Endothelial cell of umbilical vein (primary cell): ENCODE data around the gene EIF3B. TPM values are rescaled to one million over a fixed set of nuclear protein-coding genes. Genes with fewer than 3 reads are reported as not detected.

Source experiments
- BruUV-seq: library from RNA; stranded (reverse); fragments of 400-500 nt; replicated peaks from 2 replicates; lab custom pipeline; 2021; lab: Mats Ljungman, UMichigan
- CTCF ChIA-PET: fragments of 300-600, 350-600 bp; sonication (Branson Sonifier 250); formaldehyde crosslinking; loops from one replicate; lab custom pipeline; 2021; ENCODE audit warnings: antibody characterized with exemption, inconsistent platforms; lab: Charles Lee
- POLR2A ChIA-PET: fragments of 300-600, 350-600 bp; sonication (Branson Sonifier 250); formaldehyde crosslinking; loops from one replicate; lab custom pipeline; 2021; ENCODE audit warnings: antibody characterized with exemption, inconsistent platforms; lab: Charles Lee
- DNase-seq: peaks from one replicate; pipeline ENCODE4 v3.0.0-alpha.2; 2011; ENCODE audit warnings: low read depth, low spot score
- FAIRE-seq: peaks from 2 replicates; lab custom pipeline; 2011; peaks lifted over from hg19 to GRCh38; lab: Jason Lieb, UNC
- H2AFZ ChIP-seq: 2 replicates; pipeline ENCODE4 v1.6.0; 2012; ENCODE audit warnings: low read depth, low read length, control low read depth, inconsistent platforms
- H3K27ac ChIP-seq: 2 replicates; pipeline ENCODE4 v1.5.1; 2011; ENCODE audit warnings: low read depth, mild to moderate bottlenecking, control low read depth, low read length, moderate library complexity; ENCODE audit not compliant: insufficient read depth
- H3K27me3 ChIP-seq, 2 experiments: 2 replicates each; pipeline versions ENCODE4 v1.6.0 to v1.6.1; 2011; ENCODE audit warnings: low read length in 2 of 2, mixed read lengths in 1 of 2; ENCODE audit not compliant: control insufficient read depth in 2 of 2, insufficient read depth in 2 of 2
- H3K36me3 ChIP-seq, 2 experiments: 2 replicates in 1 of 2; 3 replicates in 1 of 2; pipeline ENCODE4 v1.5.1; 2011; ENCODE audit warnings: low read length in 2 of 2, mild to moderate bottlenecking in 1 of 2, moderate library complexity in 1 of 2; ENCODE audit not compliant: control insufficient read depth in 2 of 2, insufficient read depth in 2 of 2; ENCODE audit errors: extremely low read depth in 1 of 2
- H3K4me1 ChIP-seq: 3 replicates; pipeline ENCODE4 v1.5.1; 2011; ENCODE audit warnings: mild to moderate bottlenecking, low read length; ENCODE audit not compliant: control insufficient read depth, insufficient read depth; ENCODE audit errors: extremely low read depth
- H3K4me2 ChIP-seq: 2 replicates; pipeline ENCODE4 v1.6.1; 2011; ENCODE audit warnings: low read length, control low read depth, mixed read lengths; ENCODE audit not compliant: insufficient read depth
- H3K4me3 ChIP-seq, 3 experiments: fragments of 200-600 bp in 1 of 3; sonication (generic), shearing (Covaris generic) in 1 of 3; replicated peaks in 1 of 3; 2 replicates each; pipeline ENCODE4 v1.5.1; 2011 to 2016; ENCODE audit warnings: control low read depth in 3 of 3, low read length in 3 of 3, mild to moderate bottlenecking in 2 of 3, inconsistent platforms in 1 of 3, low read depth in 1 of 3, moderate library complexity in 1 of 3; ENCODE audit not compliant: insufficient read depth in 1 of 3
- H3K79me2 ChIP-seq: 2 replicates; pipeline ENCODE4 v1.6.0; 2012; ENCODE audit warnings: low read length, inconsistent platforms; ENCODE audit not compliant: control insufficient read depth, insufficient read depth
- H3K9ac ChIP-seq: replicated peaks from 2 replicates; pipeline ENCODE3; 2011; ENCODE audit warnings: low read length, control low read depth; ENCODE audit not compliant: insufficient read depth; ENCODE audit errors: extremely low read depth
- H3K9me1 ChIP-seq: replicated peaks from 3 replicates; pipeline ENCODE4 v1.6.0; 2011; ENCODE audit warnings: mild to moderate bottlenecking, low read length; ENCODE audit not compliant: control insufficient read depth, insufficient read depth; ENCODE audit errors: extremely low read depth
- H3K9me3 ChIP-seq: replicated peaks from 2 replicates; pipeline ENCODE4 v1.5.1; 2012; ENCODE audit warnings: low read length, inconsistent platforms; ENCODE audit not compliant: control insufficient read depth, insufficient read depth
- H4K20me1 ChIP-seq: replicated peaks from 2 replicates; pipeline ENCODE3; 2011; ENCODE audit warnings: mild to moderate bottlenecking, low read length; ENCODE audit not compliant: control insufficient read depth, insufficient read depth; ENCODE audit errors: extremely low read depth
- CTCF ChIP-seq, 2 donors: IDR thresholded peaks; 1 replicate in 1 of 2; 2 replicates in 1 of 2; pipeline ENCODE4 v1.5.1; 2011; ENCODE audit warnings: low read length in 2 of 2, mild to moderate bottlenecking in 2 of 2, moderate library complexity in 2 of 2, control low read depth in 1 of 2, inconsistent platforms in 1 of 2, low read depth in 1 of 2; ENCODE audit not compliant: insufficient read depth in 1 of 2; ENCODE audit errors: extremely low read depth in 1 of 2
- EZH2 ChIP-seq: IDR thresholded peaks from 2 replicates; pipeline ENCODE4 v1.6.1; 2012; ENCODE audit warnings: borderline replicate concordance, low read depth, mild to moderate bottlenecking, moderate library complexity, low read length, inconsistent platforms; ENCODE audit not compliant: severe bottlenecking
- FOS ChIP-seq: IDR thresholded peaks from 2 replicates; pipeline ENCODE4 v1.6.1; 2011; ENCODE audit warnings: mild to moderate bottlenecking, low read length, moderate library complexity, borderline replicate concordance; ENCODE audit not compliant: insufficient read depth
- GATA2 ChIP-seq: IDR thresholded peaks from 2 replicates; pipeline ENCODE4 v1.7.0; 2011; ENCODE audit warnings: low read depth, mild to moderate bottlenecking, moderate library complexity, mixed read lengths, low read length; ENCODE audit not compliant: insufficient read length, insufficient read depth
- JUN ChIP-seq: IDR thresholded peaks from 2 replicates; pipeline ENCODE4 v1.6.1; 2011; ENCODE audit warnings: borderline replicate concordance, low read depth; ENCODE audit not compliant: insufficient read length, insufficient read depth
- MAX ChIP-seq: IDR thresholded peaks from 2 replicates; pipeline ENCODE4 v1.6.1; 2011; ENCODE audit not compliant: insufficient read depth, insufficient read length
- MYC ChIP-seq: IDR thresholded peaks from one replicate; pipeline ENCODE4 v1.6.1; 2011; ENCODE audit warnings: mild to moderate bottlenecking, low read depth, low read length
- POLR2A ChIP-seq: IDR thresholded peaks from 2 replicates; pipeline ENCODE4 v1.6.1; 2012; ENCODE audit warnings: low read depth, mild to moderate bottlenecking, control low read depth, low read length
- POLR2AphosphoS5 ChIP-seq: IDR thresholded peaks from 2 replicates; pipeline ENCODE4 v1.6.1; 2012; ENCODE audit warnings: low read depth, mild to moderate bottlenecking, control low read depth, low read length, moderate library complexity; ENCODE audit not compliant: insufficient read depth
- dilution Hi-C: fragments of 300-500 bp; cut with MboI; formaldehyde crosslinking; loops from one replicate; pipeline ENCODE4 v1.15.0; 2019; ENCODE audit warnings: low sequenced_read_pairs; ENCODE audit not compliant: extremely low pct_ligation_motif_present
- intact Hi-C: fragments of 100-400 bp; cut with micrococcal nuclease; formaldehyde crosslinking; loops from one replicate; pipeline ENCODE4 v1.10.0; 2022
- polyA plus RNA-seq, 4 experiments: library from polyadenylated mRNA; depleted of rRNA in 3 of 4; stranded (reverse) in 3 of 4; unstranded in 1 of 4; fragments of >200 nt; gene quantifications; 2 replicates each; pipeline versions ENCODE4 v1.2.1 to v1.2.3, GENCODE V29; 2011 to 2012; ENCODE audit warnings: missing spikeins in 1 of 4
- total RNA-seq: library from RNA; stranded (reverse); gene quantifications from 2 replicates; pipeline ENCODE4 v1.2.3, GENCODE V29; 2021

The EIF3B gene
- total and polyA plus RNA-seq, 2 donors (not counting 3 experiments of a cell fraction or from before 2014, with no cell fraction given): 104 to 207 TPM

GRCh38 chr7:2312267-2312929 is 42.2 kb upstream of the EIF3B start:
- intact Hi-C loops: no loop called here
- Histone ChIP-seq H3K27ac (no peak overlapping the region), H3K9me3 (no peaks in the 10 kb centered on the region), H3K9ac (no peak overlapping the region), H3K79me2 (peaks cover 9% of the 10 kb centered on the region), H3K9me1 (no peaks in the 10 kb centered on the region), H3K27me3 (no peaks in the 10 kb centered on the region), H3K36me3 (no peaks in the 10 kb centered on the region), H3K4me3 (no peak overlapping the region), H3K4me1 (peaks cover 2% of the 10 kb centered on the region), H3K4me2 (no peak overlapping the region), H2AFZ (no peak overlapping the region), H4K20me1 (no peaks in the 10 kb centered on the region)
- TF ChIP-seq MAX (no peak), GATA2 (no peak), POLR2A (no peak), POLR2AphosphoS5 (no peak), EZH2 (no peak), CTCF (IDR thresholded peaks at IDR 0.05; ENCODE audit: extremely low read depth in 1 of 2, insufficient read depth in 1 of 2, low read depth in 1 of 2, low read length in 2 of 2) (no peak), FOS (no peak), MYC (no peak), JUN (no peak)
- dilution Hi-C loops: no loop called here
- ChIA-PET POLR2A (no interaction called here), CTCF (no interaction called here)
- FAIRE-seq (no peak), DNase-seq (no peak)
- BruUV-seq: TSS peak; percentile 3
